Right lobe of liver (tissue), 6 donors: Measurements from ENCODE around the gene PRC1. TPM values are rescaled to one million over a fixed set of nuclear protein-coding genes. Genes with fewer than 3 reads are reported as not detected.

Experiments used
- ATAC-seq, 4 donors: fragments of 200-7000 bp; cut with Tn5 transposase; one replicate each; pipeline ENCODE4 v1.9.1; 2020; ENCODE audit warnings: mild to moderate bottlenecking in 4 of 4, moderate library complexity in 4 of 4
- DNase-seq, 3 donors: peaks; one replicate each; pipeline ENCODE4 v3.0.0-alpha.2; 2020
- H3K27ac ChIP-seq, 3 donors: fragments of 200-600 bp; one replicate each; pipeline ENCODE4 v1.8.0; 2022
- H3K27me3 ChIP-seq, 2 donors: fragments of 200-600 bp; one replicate each; pipeline ENCODE4 v1.8.0; 2022
- H3K36me3 ChIP-seq, 4 donors: fragments of 200-600 bp; sonication (generic) in 1 of 4; one replicate each; pipeline versions ENCODE4 v1.5.1 to v1.8.0; 2017 to 2022; ENCODE audit warnings: control low read depth in 1 of 4
- H3K4me1 ChIP-seq, 4 donors: fragments of 200-600 bp; sonication (generic) in 1 of 4; one replicate each; pipeline versions ENCODE4 v1.5.1 to v1.8.0; 2017 to 2022; ENCODE audit warnings: control low read depth in 1 of 4
- H3K4me3 ChIP-seq, 3 donors: fragments of 200-600 bp; one replicate each; pipeline ENCODE4 v1.8.0; 2022
- H3K9me3 ChIP-seq, 4 donors: fragments of 200-600 bp; sonication (generic) in 1 of 4; one replicate each; pipeline versions ENCODE4 v1.5.1 to v1.8.0; 2017 to 2022; ENCODE audit warnings: control low read depth in 1 of 4
- CTCF ChIP-seq, 4 donors: fragments of 200-600 bp in 3 of 4; fragments of 450-650 bp in 1 of 4; IDR thresholded peaks; one replicate each; pipeline versions ENCODE4 v1.5.1 to v1.8.0; 2016 to 2022; ENCODE audit warnings: antibody characterized with exemption in 4 of 4, mild to moderate bottlenecking in 2 of 4
- POLR2A ChIP-seq: fragments of 450-650 bp; IDR thresholded peaks from one replicate; pipeline ENCODE4 v1.6.1; 2017; ENCODE audit warnings: antibody characterized with exemption, mild to moderate bottlenecking
- WGBS: methylation state at CpG from one replicate; pipeline ENCODE4 v1.1.6; 2018; ENCODE audit warnings: low coverage, low lambda C conversion rate; ENCODE audit not compliant: insufficient coverage; ENCODE audit errors: missing lambda C conversion rate; 5-methylcytosine and 5-hydroxymethylcytosine counted together
- intact Hi-C, 2 donors: fragments of 100-400 bp; cut with DNase I; formaldehyde crosslinking; loops; one replicate each; pipeline versions ENCODE4 v1.11.2 to v1.14.1; 2022
- total RNA-seq, 6 experiments: library from RNA; depleted of rRNA in 2 of 6; stranded (reverse); fragments of >200 nt in 2 of 6; fragmentation: NEBNext Ultra II Directional in 3 of 6; extraction: Animal tissue kit (Norgen Biotek cat#: 25700) in 3 of 6; gene quantifications; one replicate each; pipeline versions ENCODE4 v1.1.0 to v1.2.4, GENCODE V29; 2016 to 2023
- donor health status: DM: no; HTN: yes; CAD: no.
- donor health status: DM: no; HTN: no; CAD: no.
- donor health status: DM: no; HTN: no; CAD: no.
- donor health status: DM: no; HTN: yes; CAD: no.
- donor health status: DM: no; HTN: yes; CAD: no.

The PRC1 gene
- total RNA-seq, 6 experiments from 2014 or later, result 1.2 to 8.8 (median 4.3) TPM

GRCh38 chr15:90968434-90968833, 25.9 kb downstream of the PRC1 start:
- TF ChIP-seq CTCF (IDR thresholded peaks at IDR 0.05), result no peak
- no peak for TF ChIP-seq POLR2A
- Histone ChIP-seq H3K9me3 (no peaks in the 10 kb centered on the region), H3K4me1 (no peaks in the 10 kb centered on the region), H3K4me3 (no peak overlapping the region), H3K27ac (no peak overlapping the region), H3K27me3 (no peaks in the 10 kb centered on the region), H3K36me3 (peaks cover 0 to 2% (median 0%) of the 10 kb centered on the region in 4 donors)
- 100% methylated on average over 1 of the region's 1 CpG for WGBS
- DNase-seq (no peak), ATAC-seq (no peak)
- intact Hi-C loops, result no loop called here

DNA sequence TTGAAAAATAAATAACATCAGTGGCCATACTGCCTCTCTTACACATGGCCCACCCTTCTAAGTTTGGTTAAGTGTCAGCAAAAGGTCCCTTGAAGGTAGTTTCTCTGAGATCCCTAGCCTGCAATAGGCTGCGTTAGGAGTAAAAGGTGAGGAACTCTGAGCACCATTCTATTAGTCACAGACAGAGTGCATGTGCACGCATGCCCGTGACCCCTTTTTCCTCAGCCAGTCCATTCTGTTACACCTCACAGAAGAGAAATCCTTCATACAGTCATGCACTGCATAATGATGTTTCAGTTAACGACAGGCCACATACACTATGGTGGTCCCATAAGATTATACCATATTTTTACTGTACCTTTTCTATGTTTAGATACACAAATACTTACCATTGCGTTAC, 27.1 kb downstream of the PRC1 start:
- intact Hi-C loops, result no loop called here
- no peak for DNase-seq

DNA sequence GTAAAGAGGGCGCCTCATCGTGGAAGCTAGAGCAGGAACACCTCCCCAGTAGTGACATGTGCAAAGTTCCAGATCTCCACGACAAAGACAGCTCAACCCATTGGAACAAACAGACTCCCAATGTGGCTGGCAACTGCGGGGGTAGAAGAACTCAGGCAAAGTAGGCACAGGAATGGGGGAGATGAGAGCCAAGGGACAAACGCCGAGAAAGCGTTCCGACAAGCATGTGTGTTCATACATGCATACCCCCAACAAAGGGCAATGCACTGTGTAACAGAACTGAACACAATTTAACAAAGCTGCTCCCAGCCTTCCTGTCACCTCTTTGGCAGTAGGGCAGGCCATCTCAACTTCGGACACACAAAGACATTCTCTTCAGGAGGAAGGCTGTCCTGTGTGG, 28.1 kb downstream of the PRC1 start:
- TF ChIP-seq CTCF (IDR thresholded peaks at IDR 0.05) (no peak), POLR2A (no peak)
- Histone ChIP-seq H3K9me3 (no peaks in the 10 kb centered on the region), H3K4me1 (no peaks in the 10 kb centered on the region), H3K36me3 (peaks cover 0 to 4% (median 1%) of the 10 kb centered on the region in 4 donors), H3K27me3 (no peaks in the 10 kb centered on the region), H3K27ac (no peak overlapping the region), H3K4me3 (no peak overlapping the region)
- DNase-seq (no peak), ATAC-seq (no peak)
- intact Hi-C loops, result no loop called here
- 91% methylated on average over 8 of the region's 9 CpGs for WGBS

More for the DNA sequence above, 27.1 kb downstream of the PRC1 start:
- H3K4me3 ChIP-seq, result no peak overlapping the region
- WGBS, result 80% methylated on average over 5 of the region's 5 CpGs
- H3K27ac ChIP-seq, result no peak overlapping the region
- TF ChIP-seq POLR2A (no peak), CTCF (IDR thresholded peaks at IDR 0.05) (no peak)
- ATAC-seq, result no peak
- no peaks in the 10 kb centered on the region for H3K27me3 ChIP-seq
- no peaks in the 10 kb centered on the region for H3K9me3 ChIP-seq
- peaks cover 0 to 2% (median 0%) of the 10 kb centered on the region in 4 donors for H3K36me3 ChIP-seq
- H3K4me1 ChIP-seq, result no peaks in the 10 kb centered on the region

GRCh38 chr15:90962021-90962420, 32.3 kb downstream of the PRC1 start:
- Histone ChIP-seq H3K4me3 (no peak overlapping the region), H3K9me3 (no peaks in the 10 kb centered on the region), H3K4me1 (no peaks in the 10 kb centered on the region), H3K27ac (no peak overlapping the region), H3K36me3 (peaks cover 0 to 11% (median 3%) of the 10 kb centered on the region in 4 donors), H3K27me3 (no peaks in the 10 kb centered on the region)
- WGBS, result 92% methylated on average over 4 of the region's 4 CpGs
- intact Hi-C loops, result no loop called here
- ATAC-seq, result no peak
- TF ChIP-seq CTCF (IDR thresholded peaks at IDR 0.05) (no peak), POLR2A (no peak)
- no peak for DNase-seq
